Omental fat pad (tissue), 4 donors: ENCODE data around the gene CFAP107. TPM values are rescaled to one million over a fixed set of nuclear protein-coding genes. Genes with fewer than 3 reads are reported as not detected.
"Not testable (repeated sequence)": the region's sequence is repeated elsewhere in the genome, so short reads cannot be mapped to it uniquely, and the experiment has no call there.

Experiments
- ATAC-seq: fragments of 150-250 bp; one replicate; pipeline ENCODE4 v1.9.1; 2016; ENCODE audit warnings: mild to moderate bottlenecking, moderate library complexity; ENCODE audit not compliant: low FRiP score
- DNase-seq: peaks from one replicate; pipeline ENCODE4 v3.0.0-alpha.2; 2019; ENCODE audit warnings: low spot score
- CTCF ChIP-seq, 3 donors: fragments of 450-650 bp; IDR thresholded peaks; one replicate each; pipeline ENCODE4 v1.5.1; 2016 to 2017; ENCODE audit warnings: antibody characterized with exemption in 3 of 3, mild to moderate bottlenecking in 3 of 3, moderate library complexity in 2 of 3
- total RNA-seq, 4 donors: library from RNA; depleted of rRNA; stranded (reverse); fragments of >200 nt; gene quantifications; one replicate each; pipeline ENCODE4 v1.1.0, GENCODE V29; 2016

The CFAP107 gene
- total RNA-seq, 4 donors from 2014 or later, result not detected

GRCh38 chr1:12709696-12710095 is 36.3 kb upstream of the CFAP107 start:
- no peak for TF ChIP-seq CTCF (IDR thresholded peaks at IDR 0.05)
- ATAC-seq (no peak), DNase-seq (no peak)

GRCh38 chr1:12711536-12711935 is 34.5 kb upstream of the CFAP107 start:
- no peak for TF ChIP-seq CTCF (IDR thresholded peaks at IDR 0.05)
- DNase-seq, result no peak
- no peak for ATAC-seq

- no peak for TF ChIP-seq CTCF (IDR thresholded peaks at IDR 0.05)
- no peak for DNase-seq
- no peak for ATAC-seq
These were observed 33.9 kb upstream of the CFAP107 start for GRCh38 chr1:12712076-12712475.

- no peak for TF ChIP-seq CTCF (IDR thresholded peaks at IDR 0.05)
- ATAC-seq (no peak), DNase-seq (no peak)
These were observed 33.1 kb upstream of the CFAP107 start for GRCh38 chr1:12712929-12713328.

GRCh38 chr1:12713651-12714050 is 32.3 kb upstream of the CFAP107 start:
- DNase-seq, ATAC-seq: not testable (repeated sequence)

GRCh38 chr1:12714710-12715475 is 31.1 kb upstream of the CFAP107 start:
- DNase-seq, result no peak
- no peak for ATAC-seq
- TF ChIP-seq CTCF (IDR thresholded peaks at IDR 0.05), result no peak

GRCh38 chr1:12715896-12716437 is 30.0 kb upstream of the CFAP107 start, which contains the start of gene AADACL3:
TSS of gene AADACL3 (plus strand) at chr1:12716110. CDS start at chr1:12716177, 67 bp downstream.
- DNase-seq (no peak), ATAC-seq (no peak)
- no peak for TF ChIP-seq CTCF (IDR thresholded peaks at IDR 0.05)
